Measurements from ENCODE around the gene ARPC1B. TPM values are rescaled to one million over a fixed set of nuclear protein-coding genes. Genes with fewer than 3 reads are reported as not detected.
"Not testable (repeated sequence)": the region's sequence is repeated elsewhere in the genome, so short reads cannot be mapped to it uniquely, and the experiment has no call there.

The ARPC1B gene
- polyA plus RNA-seq, 1 of the 3 experiments (the other 2 are of a cell fraction), result 836 TPM

- no peak for TF ChIP-seq FOXM1 (IDR thresholded peaks at IDR 0.05; ENCODE audit: low read depth)
- TF ChIP-seq EP300 (IDR thresholded peaks at IDR 0.05; ENCODE audit: borderline replicate concordance in 1 of 2, low read depth in 1 of 2, low read length in 1 of 2), result no peak
Measured at GRCh38 chr7:99386584-99387238, 12.2 kb downstream of the ARPC1B start (continued).

- WGBS (ENCODE audit: low lambda C conversion rate), result 94% methylated on average over 14 of the region's 14 CpGs
- Histone ChIP-seq H3K36me3 (replicated peaks in 1 of 2; ENCODE audit: control insufficient read depth in 1 of 2, insufficient read depth in 2 of 2, low read length in 1 of 2) (peaks cover 34 to 75% of the 10 kb centered on the region in 2 experiments), H3K79me2 (ENCODE audit: insufficient read depth) (peaks cover 38% of the 10 kb centered on the region), H3F3A (replicated peaks; ENCODE audit: insufficient read depth) (peaks cover 35% of the 10 kb centered on the region), H4K20me1 (ENCODE audit: insufficient read depth) (peaks cover 29% of the 10 kb centered on the region)
- H3K9ac ChIP-seq; H3K9me2 ChIP-seq; H3K27ac ChIP-seq (ENCODE audit: low read depth in 2 of 2, low read length in 1 of 2); POLR2A ChIA-PET; H3K9me3 ChIP-seq; H3K4me2 ChIP-seq; H3K4me3 ChIP-seq (ENCODE audit: low read depth in 2 of 2, low read length in 1 of 2); H2AFZ ChIP-seq (ENCODE audit: low read depth); DNase-seq; H3K27me3 ChIP-seq (ENCODE audit: insufficient read depth); H3K4me1 ChIP-seq (ENCODE audit: control insufficient read depth in 1 of 2, insufficient read depth in 2 of 2, low read depth in 1 of 2, low read length in 1 of 2): not testable (repeated sequence)
- CTCF ChIA-PET, result interaction anchor here (1.1 to 2.2 kb wide), 3 partner anchors 9 to 21 kb away, joined by 3 to 6 read pairs (median 4); no protein-coding TSS in a partner anchor
Measured at GRCh38 chr7:99387239-99387635, 12.7 kb downstream of the ARPC1B start.

- no peaks in the 10 kb centered on the region for H3K9me3 ChIP-seq
- no peaks in the 10 kb centered on the region for H3K27me3 ChIP-seq (ENCODE audit: insufficient read depth)
- DNase-seq, result no peak
- H3K9ac ChIP-seq, result no peak overlapping the region
- no peak overlapping the region for H3K4me3 ChIP-seq (ENCODE audit: low read depth in 2 of 2, low read length in 1 of 2)
- H3K4me1 ChIP-seq (ENCODE audit: control insufficient read depth in 1 of 2, insufficient read depth in 2 of 2, low read depth in 1 of 2, low read length in 1 of 2), result peaks cover 0 to 6% of the 10 kb centered on the region in 2 experiments; a peak in 1 of 4 replicates
- peaks cover 35% of the 10 kb centered on the region for H3K79me2 ChIP-seq (ENCODE audit: insufficient read depth)
- no peak overlapping the region for H3K27ac ChIP-seq (ENCODE audit: low read depth in 2 of 2, low read length in 1 of 2)
- no peaks in the 10 kb centered on the region for H3K9me2 ChIP-seq
- no peak overlapping the region for H3K4me2 ChIP-seq
- peaks cover 39% of the 10 kb centered on the region for H3F3A ChIP-seq (replicated peaks; ENCODE audit: insufficient read depth)
- POLR2A ChIA-PET, result interaction anchor here (0.6 kb wide), 1 partner anchor 21 kb away, joined by 3 read pairs; the partner anchor contains the start of genes BUD31 and PDAP1
- whole genome bisulfite sequencing (ENCODE audit: low lambda C conversion rate), result 94% methylated on average over 20 of the region's 20 CpGs
- H4K20me1 ChIP-seq (ENCODE audit: insufficient read depth), result peaks cover 24% of the 10 kb centered on the region
- CTCF ChIA-PET, result interaction anchor here (1.3 to 2.2 kb wide), 3 partner anchors 10 to 347 kb away, joined by 3 to 6 read pairs (median 3); no protein-coding TSS in a partner anchor
- no peak overlapping the region for H2AFZ ChIP-seq (ENCODE audit: low read depth)
- peaks cover 36 to 78% of the 10 kb centered on the region in 2 experiments for H3K36me3 ChIP-seq (replicated peaks in 1 of 2; ENCODE audit: control insufficient read depth in 1 of 2, insufficient read depth in 2 of 2, low read length in 1 of 2)
- TF ChIP-seq REST (IDR thresholded peaks at IDR 0.05; ENCODE audit: low read depth, low read length) (no peak), ELF1 (IDR thresholded peaks at IDR 0.05) (no peak), EZH2phosphoT487 (IDR thresholded peaks at IDR 0.05; ENCODE audit: borderline replicate concordance, low read depth) (no peak), POLR2AphosphoS5 (IDR thresholded peaks at IDR 0.05; ENCODE audit: low read depth, low read length) (no peak), TAF1 (IDR thresholded peaks at IDR 0.05; ENCODE audit: borderline replicate concordance, low read depth, low read length) (no peak), PBX3 (IDR thresholded peaks at IDR 0.05) (no peak), NRF1 (IDR thresholded peaks at IDR 0.05; ENCODE audit: low read depth, low read length) (no peak), IRF3 (IDR thresholded peaks at IDR 0.05; ENCODE audit: low read depth, low read length) (no peak), MEF2A (IDR thresholded peaks at IDR 0.05; ENCODE audit: borderline replicate concordance, low read depth) (no peak), USF2 (IDR thresholded peaks at IDR 0.05; ENCODE audit: borderline replicate concordance, low read depth, low read length) (no peak), CTCF (IDR thresholded peaks at IDR 0.05) (no peak), FOSL2 (IDR thresholded peaks at IDR 0.05; ENCODE audit: borderline replicate concordance, low read depth) (no peak), JUND (IDR thresholded peaks at IDR 0.05) (no peak), TEAD4 (IDR thresholded peaks at IDR 0.05; ENCODE audit: borderline replicate concordance, insufficient read depth) (no peak)
Measured at GRCh38 chr7:99387912-99388311, 13.4 kb downstream of the ARPC1B start.

Data from SK-N-SH (cell line).